H9 (cell line): Measurements from ENCODE around the gene PQBP1. TPM values are rescaled to one million over a fixed set of nuclear protein-coding genes. Genes with fewer than 3 reads are reported as not detected.

Source experiments
- DNase-seq: peaks from one replicate; pipeline ENCODE4 v3.0.0-alpha.2; 2017
- H2AFZ ChIP-seq: one replicate; pipeline ENCODE4 v1.6.1; 2013; ENCODE audit warnings: mild to moderate bottlenecking, low read length, control low read depth, moderate library complexity
- H2AK5ac ChIP-seq: 2 replicates; pipeline ENCODE4 v1.6.1; 2013; ENCODE audit warnings: low read length, control low read depth, mixed read lengths; ENCODE audit not compliant: insufficient read length
- H2BK120ac ChIP-seq: one replicate; pipeline ENCODE4 v1.6.1; 2013; ENCODE audit warnings: low read depth, mild to moderate bottlenecking, low read length, control low read depth, inconsistent platforms; ENCODE audit not compliant: poor library complexity, severe bottlenecking
- H2BK12ac ChIP-seq: 2 replicates; pipeline ENCODE4 v1.6.1; 2013; ENCODE audit warnings: low read length, control low read depth, mixed read lengths, low read depth; ENCODE audit not compliant: insufficient read length
- H2BK15ac ChIP-seq: 2 replicates; pipeline ENCODE4 v1.6.1; 2013; ENCODE audit warnings: low read depth, low read length, control low read depth
- H2BK20ac ChIP-seq: one replicate; pipeline ENCODE4 v1.6.1; 2013; ENCODE audit warnings: low read depth, mild to moderate bottlenecking, low read length, control low read depth, inconsistent platforms; ENCODE audit not compliant: poor library complexity, severe bottlenecking
- H2BK5ac ChIP-seq: 2 replicates; pipeline ENCODE4 v1.6.1; 2013; ENCODE audit warnings: low read length, control low read depth, mixed read lengths; ENCODE audit not compliant: insufficient read length
- H3K14ac ChIP-seq: 2 replicates; pipeline ENCODE4 v1.6.1; 2013; ENCODE audit warnings: low read length, control low read depth; ENCODE audit not compliant: insufficient read depth
- H3K18ac ChIP-seq: 2 replicates; pipeline ENCODE4 v1.6.1; 2013; ENCODE audit warnings: low read depth, mild to moderate bottlenecking, mixed read lengths, low read length, control low read depth; ENCODE audit not compliant: insufficient read length
- H3K23ac ChIP-seq: 2 replicates; pipeline ENCODE4 v1.6.1; 2013; ENCODE audit warnings: low read length, control low read depth, mixed read lengths, low read depth; ENCODE audit not compliant: insufficient read length
- H3K23me2 ChIP-seq: 2 replicates; pipeline ENCODE4 v1.6.1; 2013; ENCODE audit warnings: low read depth, mild to moderate bottlenecking, mixed read lengths, low read length, control low read depth; ENCODE audit not compliant: insufficient read length, poor library complexity, severe bottlenecking
- H3K27ac ChIP-seq: 2 replicates; pipeline ENCODE4 v1.5.1; 2013; ENCODE audit warnings: low read length, control low read depth, mixed read lengths, low read depth; ENCODE audit not compliant: insufficient read length
- H3K27me3 ChIP-seq: 2 replicates; pipeline ENCODE4 v1.6.1; 2013; ENCODE audit warnings: low read length, control low read depth, inconsistent platforms; ENCODE audit not compliant: insufficient read depth
- H3K4ac ChIP-seq: 2 replicates; pipeline ENCODE4 v1.6.1; 2013; ENCODE audit warnings: low read depth, mild to moderate bottlenecking, control low read depth, inconsistent platforms, low read length, moderate library complexity
- H3K4me1 ChIP-seq: 2 replicates; pipeline ENCODE4 v1.6.1; 2013; ENCODE audit warnings: low read length, control low read depth, inconsistent platforms; ENCODE audit not compliant: insufficient read depth
- H3K4me2 ChIP-seq: 2 replicates; pipeline ENCODE4 v1.6.1; 2013; ENCODE audit warnings: low read length, control low read depth, mixed read lengths; ENCODE audit not compliant: insufficient read length, insufficient read depth
- H3K56ac ChIP-seq: 2 replicates; pipeline ENCODE4 v1.6.1; 2013; ENCODE audit warnings: low read depth, mild to moderate bottlenecking, mixed read lengths, low read length, control low read depth; ENCODE audit not compliant: insufficient read length
- H3K79me1 ChIP-seq: 2 replicates; pipeline ENCODE4 v1.6.1; 2013; ENCODE audit warnings: low read depth, mild to moderate bottlenecking, moderate library complexity, low read length, control low read depth, inconsistent platforms; ENCODE audit not compliant: insufficient read depth, poor library complexity, severe bottlenecking
- H3K79me2 ChIP-seq: 2 replicates; pipeline ENCODE4 v1.6.1; 2013; ENCODE audit warnings: low read length, control low read depth, inconsistent platforms; ENCODE audit not compliant: insufficient read depth
- H3K9ac ChIP-seq: 2 replicates; pipeline ENCODE4 v1.6.1; 2013; ENCODE audit warnings: low read length, control low read depth, mixed read lengths; ENCODE audit not compliant: insufficient read length; ENCODE audit errors: extremely low read depth
- H3K9me3 ChIP-seq: one replicate; pipeline ENCODE4 v1.6.1; 2013; ENCODE audit warnings: low read depth, low read length, inconsistent platforms; ENCODE audit not compliant: control insufficient read depth
- H3T11ph ChIP-seq: one replicate; pipeline ENCODE4 v1.6.1; 2013; ENCODE audit warnings: mild to moderate bottlenecking, low read length, control low read depth, inconsistent platforms
- H4K20me1 ChIP-seq: one replicate; pipeline ENCODE4 v1.6.1; 2013; ENCODE audit not compliant: control insufficient read depth, insufficient read length, insufficient read depth
- H4K5ac ChIP-seq: 2 replicates; pipeline ENCODE4 v1.6.1; 2013; ENCODE audit warnings: low read depth, mild to moderate bottlenecking, mixed read lengths, low read length, control low read depth; ENCODE audit not compliant: insufficient read length
- H4K8ac ChIP-seq: replicated peaks from 2 replicates; pipeline ENCODE4 v1.6.1; 2013; ENCODE audit warnings: low read length, control low read depth, mixed read lengths, low read depth; ENCODE audit not compliant: insufficient read length
- H4K91ac ChIP-seq: 2 replicates; pipeline ENCODE4 v1.6.1; 2013; ENCODE audit warnings: low read depth, mild to moderate bottlenecking, moderate library complexity, mixed read lengths, low read length, control low read depth; ENCODE audit not compliant: insufficient read length
- H3K27ac Mint-ChIP-seq, 3 experiments: 2 replicates in 2 of 3; 3 replicates in 1 of 3; pipeline ENCODE4 v1.8.0; 2020 to 2021; ENCODE audit warnings: mixed read lengths in 3 of 3, mild to moderate bottlenecking in 1 of 3, moderate library complexity in 1 of 3
- H3K27me3 Mint-ChIP-seq: 2 replicates; pipeline ENCODE4 v1.8.0; 2021; ENCODE audit warnings: low read depth, mild to moderate bottlenecking, moderate library complexity, mixed read lengths
- H3K36me3 Mint-ChIP-seq, 3 experiments: 2 replicates in 2 of 3; 3 replicates in 1 of 3; pipeline ENCODE4 v1.8.0; 2020 to 2021; ENCODE audit warnings: low read depth in 3 of 3, mixed read lengths in 3 of 3; ENCODE audit not compliant: insufficient read depth in 1 of 3
- H3K4me1 Mint-ChIP-seq, 2 experiments: 2 replicates each; pipeline ENCODE4 v1.8.0; 2020; ENCODE audit warnings: mixed read lengths in 2 of 2
- H3K4me3 Mint-ChIP-seq, 2 experiments: 2 replicates in 1 of 2; 3 replicates in 1 of 2; pipeline ENCODE4 v1.8.0; 2020 to 2021; ENCODE audit warnings: mild to moderate bottlenecking in 2 of 2, mixed read lengths in 2 of 2, moderate library complexity in 1 of 2
- H3K9me3 Mint-ChIP-seq, 2 experiments: 2 replicates in 1 of 2; 3 replicates in 1 of 2; pipeline ENCODE4 v1.8.0; 2020; ENCODE audit warnings: mild to moderate bottlenecking in 2 of 2, mixed read lengths in 2 of 2, moderate library complexity in 1 of 2
- WGBS: extraction: QIAGEN DNeasy Blood & Tissue Kit; methylation state at CpG from one replicate; pipeline ENCODE4 v1.1.7; 2013; ENCODE audit warnings: missing lambda C conversion rate, low lambda C conversion rate, mixed read lengths; ENCODE audit not compliant: insufficient read length; ENCODE audit errors: extremely low coverage; 5-methylcytosine and 5-hydroxymethylcytosine counted together
- total RNA-seq: library from RNA; stranded (reverse); gene quantifications from 2 replicates; pipeline ENCODE4 v1.2.1, GENCODE V29; 2021
- TF ChIP-seq, protein P1 (sequence below): fragments of 200-600 bp; sonication (generic); conservative IDR thresholded peaks from 3 replicates; pipeline ENCODE4 v1.8.0; 2021; ENCODE audit warnings: antibody characterized with exemption, mild to moderate bottlenecking

The PQBP1 gene
- total RNA-seq, 1 experiment from 2014 or later: 87.9 TPM

DNA sequence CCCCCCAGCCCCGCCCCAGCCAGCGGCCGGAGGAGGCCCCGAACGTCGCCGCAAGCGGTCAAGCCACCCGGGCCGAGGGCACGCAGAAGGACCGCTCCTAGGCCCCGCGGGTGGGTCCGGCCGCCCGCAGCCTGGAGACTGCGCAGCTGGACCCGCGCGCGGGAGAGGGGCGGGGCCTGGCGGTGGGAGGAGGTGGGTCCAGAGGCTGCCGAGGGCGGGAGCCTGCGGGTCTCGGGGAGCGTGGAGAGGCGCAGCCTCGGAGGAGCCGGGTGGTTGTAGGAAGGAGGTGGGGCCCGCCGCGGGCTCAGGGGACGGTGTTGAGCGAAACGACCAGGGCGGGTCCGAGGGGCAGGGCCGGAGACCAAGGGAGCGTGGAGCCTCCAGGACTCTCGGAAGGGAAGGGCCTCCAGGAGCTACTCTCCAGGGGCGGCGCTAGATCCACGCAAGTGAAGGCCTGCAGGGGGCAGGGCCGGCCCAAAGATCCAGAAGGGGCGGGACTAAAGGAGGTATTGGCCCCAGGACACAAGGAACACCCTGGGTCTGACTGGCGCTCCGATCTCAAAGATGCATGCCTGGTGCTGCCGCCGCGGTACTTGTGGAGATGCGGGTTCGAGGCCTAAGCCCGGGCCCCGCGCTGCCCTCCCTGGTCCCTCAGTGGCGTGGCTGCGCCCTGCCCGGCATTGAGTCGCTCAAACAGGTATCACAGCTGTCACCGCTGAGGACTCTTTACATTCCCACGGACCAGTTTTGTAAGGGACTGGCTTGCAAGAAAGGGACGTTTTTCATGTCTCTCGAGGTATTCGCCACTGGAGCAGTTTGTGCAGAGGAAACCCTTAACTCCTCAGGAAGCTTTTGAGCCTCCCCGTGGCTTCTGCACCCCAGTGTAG is 6.1 kb upstream of the PQBP1 start:
- H3T11ph ChIP-seq: no peak overlapping the region
- H3K4ac ChIP-seq: no peak overlapping the region
- H3K4me2 ChIP-seq: peak overlapping the region; percentile 70
- no peak overlapping the region for H2BK5ac ChIP-seq
- Mint-ChIP-seq H3K36me3 (peaks cover 23 to 29% (median 26%) of the 10 kb centered on the region in 3 experiments), H3K4me3 (peak overlapping the region; percentile 65 to 76), H3K27ac (no peak overlapping the region), H3K4me1 (peaks cover 10 to 14% of the 10 kb centered on the region in 2 experiments), H3K9me3 (peaks cover 66% of the 10 kb centered on the region in 2 experiments), H3K27me3 (peaks cover 10% of the 10 kb centered on the region)
- H3K9me3 ChIP-seq: no peaks in the 10 kb centered on the region
- TF ChIP-seq, protein P1, sequence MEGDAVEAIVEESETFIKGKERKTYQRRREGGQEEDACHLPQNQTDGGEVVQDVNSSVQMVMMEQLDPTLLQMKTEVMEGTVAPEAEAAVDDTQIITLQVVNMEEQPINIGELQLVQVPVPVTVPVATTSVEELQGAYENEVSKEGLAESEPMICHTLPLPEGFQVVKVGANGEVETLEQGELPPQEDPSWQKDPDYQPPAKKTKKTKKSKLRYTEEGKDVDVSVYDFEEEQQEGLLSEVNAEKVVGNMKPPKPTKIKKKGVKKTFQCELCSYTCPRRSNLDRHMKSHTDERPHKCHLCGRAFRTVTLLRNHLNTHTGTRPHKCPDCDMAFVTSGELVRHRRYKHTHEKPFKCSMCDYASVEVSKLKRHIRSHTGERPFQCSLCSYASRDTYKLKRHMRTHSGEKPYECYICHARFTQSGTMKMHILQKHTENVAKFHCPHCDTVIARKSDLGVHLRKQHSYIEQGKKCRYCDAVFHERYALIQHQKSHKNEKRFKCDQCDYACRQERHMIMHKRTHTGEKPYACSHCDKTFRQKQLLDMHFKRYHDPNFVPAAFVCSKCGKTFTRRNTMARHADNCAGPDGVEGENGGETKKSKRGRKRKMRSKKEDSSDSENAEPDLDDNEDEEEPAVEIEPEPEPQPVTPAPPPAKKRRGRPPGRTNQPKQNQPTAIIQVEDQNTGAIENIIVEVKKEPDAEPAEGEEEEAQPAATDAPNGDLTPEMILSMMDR: peak; percentile 55
- no peak overlapping the region for H3K27ac ChIP-seq
- H3K56ac ChIP-seq: no peak overlapping the region
- H2BK20ac ChIP-seq: no peak overlapping the region
- no peak overlapping the region for H4K5ac ChIP-seq
- peak overlapping the region; percentile 30 for H3K9ac ChIP-seq
- no peak overlapping the region for H2BK15ac ChIP-seq
- H3K14ac ChIP-seq: peak overlapping the region; percentile 25; the same call in 1 of the 2 replicates
- H3K23ac ChIP-seq: no peak overlapping the region
- H3K27me3 ChIP-seq: no peaks in the 10 kb centered on the region
- WGBS: no CpG with 5 or more reads among the region's 68 CpGs
- H3K79me1 ChIP-seq: peaks cover 3% of the 10 kb centered on the region
- H3K79me2 ChIP-seq: no peaks in the 10 kb centered on the region; the same call in 1 of the 2 replicates
- DNase-seq: peak; percentile 88
- H2AK5ac ChIP-seq: no peak overlapping the region
- H3K4me1 ChIP-seq: no peaks in the 10 kb centered on the region; the same call in 1 of the 2 replicates
- H4K20me1 ChIP-seq: no peaks in the 10 kb centered on the region
- H2AFZ ChIP-seq: no peak overlapping the region
- H2BK120ac ChIP-seq: no peak overlapping the region
- peaks cover 2% of the 10 kb centered on the region for H3K23me2 ChIP-seq
- H4K8ac ChIP-seq: no peak overlapping the region
- H2BK12ac ChIP-seq: no peak overlapping the region
- H4K91ac ChIP-seq: no peak overlapping the region
- H3K18ac ChIP-seq: no peak overlapping the region
